Vagina (tissue), 2 donors: ENCODE data around the gene NUP93. TPM values are rescaled to one million over a fixed set of nuclear protein-coding genes. Genes with fewer than 3 reads are reported as not detected.
"Not testable (repeated sequence)": the region's sequence is repeated elsewhere in the genome, so short reads cannot be mapped to it uniquely, and the experiment has no call there.

ENCODE experiments used
- DNase-seq, 2 donors: peaks; one replicate each; pipeline ENCODE4 v3.0.0-alpha.2; 2017; ENCODE audit errors: extremely low spot score in 2 of 2
- H3K27ac ChIP-seq: fragments of 200-600 bp; sonication (generic); one replicate; pipeline ENCODE4 v1.5.1; 2019
- H3K27me3 ChIP-seq: fragments of 200-600 bp; sonication (generic); one replicate; pipeline ENCODE4 v1.5.1; 2019
- H3K36me3 ChIP-seq, 2 donors: fragments of 200-600 bp; sonication (generic); one replicate each; pipeline ENCODE4 v1.5.1; 2017 to 2019
- H3K4me1 ChIP-seq: fragments of 200-600 bp; sonication (generic); one replicate; pipeline ENCODE4 v1.5.1; 2019
- H3K4me3 ChIP-seq, 2 donors: fragments of 200-600 bp; sonication (generic); 1 replicate in 1 of 2; 2 replicates in 1 of 2; pipeline ENCODE4 v1.5.1; 2016 to 2019
- H3K9me3 ChIP-seq: fragments of 200-600 bp; sonication (generic); one replicate; pipeline ENCODE4 v1.5.1; 2019
- CTCF ChIP-seq, 3 experiments: fragments of 450-650 bp in 2 of 3; fragments of 200-600 bp in 1 of 3; sonication (generic) in 1 of 3; IDR thresholded peaks; one replicate each; pipeline ENCODE4 v1.5.1; 2017 to 2019; ENCODE audit warnings: antibody characterized with exemption in 3 of 3, mild to moderate bottlenecking in 2 of 3, moderate library complexity in 2 of 3
- POLR2A ChIP-seq, 2 donors: fragments of 450-650 bp; IDR thresholded peaks; one replicate each; pipeline ENCODE4 v1.6.1; 2017; ENCODE audit warnings: antibody characterized with exemption in 2 of 2, mild to moderate bottlenecking in 2 of 2, moderate library complexity in 2 of 2
- POLR2AphosphoS5 ChIP-seq, 2 donors: sonication (generic); formaldehyde crosslinking; IDR thresholded peaks; one replicate each; pipeline ENCODE4 v1.9.0; 2017; ENCODE audit warnings: antibody characterized with exemption in 2 of 2, mild to moderate bottlenecking in 2 of 2, low read depth in 1 of 2; ENCODE audit not compliant: insufficient read depth in 1 of 2
- intact Hi-C: fragments of 100-400 bp; cut with DNase I; formaldehyde crosslinking; loops from one replicate; pipeline ENCODE4 v1.15.1; 2023
- total RNA-seq: library from RNA; depleted of rRNA; stranded (reverse); fragments of >200 nt; gene quantifications from one replicate; pipeline ENCODE4 v1.2.3, GENCODE V29; 2016

The NUP93 gene
- total RNA-seq, 1 donor from 2014 or later, result 43.7 TPM

GRCh38 chr16:56807011-56807675, 77.2 kb downstream of the NUP93 start:
- no peak for DNase-seq
- intact Hi-C loops, result no loop called here
- Histone ChIP-seq H3K4me1 (no peaks in the 10 kb centered on the region), H3K27ac (no peak overlapping the region), H3K36me3 (peaks cover 0 to 11% of the 10 kb centered on the region in 2 donors), H3K27me3 (no peaks in the 10 kb centered on the region), H3K4me3 (no peak overlapping the region), H3K9me3 (no peaks in the 10 kb centered on the region)
- TF ChIP-seq POLR2AphosphoS5 (IDR thresholded peaks at IDR 0.05; ENCODE audit: insufficient read depth in 1 of 2, low read depth in 1 of 2), result no peak
- TF ChIP-seq CTCF (IDR thresholded peaks at IDR 0.05), result no peak
- no peak for TF ChIP-seq POLR2A (IDR thresholded peaks at IDR 0.05)

- H3K4me3 ChIP-seq, H3K4me1 ChIP-seq, H3K27ac ChIP-seq, H3K9me3 ChIP-seq, H3K27me3 ChIP-seq, DNase-seq, intact Hi-C loops: not testable (repeated sequence)
- H3K36me3 ChIP-seq, result peaks cover 0 to 11% of the 10 kb centered on the region in 2 donors
Observed at GRCh38 chr16:56807676-56808067, 77.7 kb downstream of the NUP93 start.

- intact Hi-C loops, result no loop called here
- no peak for DNase-seq
Observed at GRCh38 chr16:56810954-56811353, 81.0 kb downstream of the NUP93 start.

GRCh38 chr16:56811602-56812001, 81.7 kb downstream of the NUP93 start:
- H3K27ac ChIP-seq, DNase-seq, H3K27me3 ChIP-seq, H3K4me1 ChIP-seq, H3K4me3 ChIP-seq, intact Hi-C loops, H3K9me3 ChIP-seq, H3K36me3 ChIP-seq: not testable (repeated sequence)

More at GRCh38 chr16:56810954-56811353, 81.0 kb downstream of the NUP93 start:
- H3K27me3 ChIP-seq, result no peaks in the 10 kb centered on the region
- TF ChIP-seq POLR2A (IDR thresholded peaks at IDR 0.05), result no peak
- no peaks in the 10 kb centered on the region for H3K9me3 ChIP-seq
- H3K4me1 ChIP-seq, result no peaks in the 10 kb centered on the region
- peaks cover 0 to 5% of the 10 kb centered on the region in 2 donors for H3K36me3 ChIP-seq
- no peak overlapping the region for H3K4me3 ChIP-seq
- H3K27ac ChIP-seq, result no peak overlapping the region

- H3K9me3 ChIP-seq, result no peaks in the 10 kb centered on the region
- no peaks in the 10 kb centered on the region for H3K36me3 ChIP-seq
- TF ChIP-seq CTCF (IDR thresholded peaks at IDR 0.05) (no peak), POLR2A (IDR thresholded peaks at IDR 0.05) (no peak), POLR2AphosphoS5 (IDR thresholded peaks at IDR 0.05; ENCODE audit: insufficient read depth in 1 of 2, low read depth in 1 of 2) (no peak)
- no peak overlapping the region for H3K27ac ChIP-seq
- H3K4me1 ChIP-seq, result no peaks in the 10 kb centered on the region
- no peaks in the 10 kb centered on the region for H3K27me3 ChIP-seq
- no peak overlapping the region for H3K4me3 ChIP-seq
- intact Hi-C loops, result no loop called here
- DNase-seq, result no peak
Observed at GRCh38 chr16:56812884-56813283, 83.0 kb downstream of the NUP93 start.

- no peak for DNase-seq
- intact Hi-C loops, result no loop called here
- TF ChIP-seq POLR2AphosphoS5 (IDR thresholded peaks at IDR 0.05; ENCODE audit: insufficient read depth in 1 of 2, low read depth in 1 of 2), result no peak
- no peaks in the 10 kb centered on the region for H3K4me1 ChIP-seq
- H3K27me3 ChIP-seq, result no peaks in the 10 kb centered on the region
- no peak overlapping the region for H3K27ac ChIP-seq
- no peaks in the 10 kb centered on the region for H3K9me3 ChIP-seq
- no peak overlapping the region for H3K4me3 ChIP-seq
- peaks cover 0 to 3% of the 10 kb centered on the region in 2 donors for H3K36me3 ChIP-seq
Observed at GRCh38 chr16:56814537-56815432, 84.9 kb downstream of the NUP93 start.

GRCh38 chr16:56815721-56816120, 85.8 kb downstream of the NUP93 start:
- peaks cover 0 to 9% of the 10 kb centered on the region in 2 donors for H3K36me3 ChIP-seq
- no peak overlapping the region for H3K4me3 ChIP-seq
- no peak overlapping the region for H3K27ac ChIP-seq
- H3K9me3 ChIP-seq, result no peaks in the 10 kb centered on the region
- no peak for DNase-seq
- TF ChIP-seq POLR2AphosphoS5 (IDR thresholded peaks at IDR 0.05; ENCODE audit: insufficient read depth in 1 of 2, low read depth in 1 of 2) (no peak), CTCF (IDR thresholded peaks at IDR 0.05) (no peak), POLR2A (IDR thresholded peaks at IDR 0.05) (no peak)
- intact Hi-C loops, result no loop called here
- H3K4me1 ChIP-seq, result no peaks in the 10 kb centered on the region
- no peaks in the 10 kb centered on the region for H3K27me3 ChIP-seq
